Measurements from ENCODE around the gene TCF19.

- TF ChIP-seq, protein P1, sequence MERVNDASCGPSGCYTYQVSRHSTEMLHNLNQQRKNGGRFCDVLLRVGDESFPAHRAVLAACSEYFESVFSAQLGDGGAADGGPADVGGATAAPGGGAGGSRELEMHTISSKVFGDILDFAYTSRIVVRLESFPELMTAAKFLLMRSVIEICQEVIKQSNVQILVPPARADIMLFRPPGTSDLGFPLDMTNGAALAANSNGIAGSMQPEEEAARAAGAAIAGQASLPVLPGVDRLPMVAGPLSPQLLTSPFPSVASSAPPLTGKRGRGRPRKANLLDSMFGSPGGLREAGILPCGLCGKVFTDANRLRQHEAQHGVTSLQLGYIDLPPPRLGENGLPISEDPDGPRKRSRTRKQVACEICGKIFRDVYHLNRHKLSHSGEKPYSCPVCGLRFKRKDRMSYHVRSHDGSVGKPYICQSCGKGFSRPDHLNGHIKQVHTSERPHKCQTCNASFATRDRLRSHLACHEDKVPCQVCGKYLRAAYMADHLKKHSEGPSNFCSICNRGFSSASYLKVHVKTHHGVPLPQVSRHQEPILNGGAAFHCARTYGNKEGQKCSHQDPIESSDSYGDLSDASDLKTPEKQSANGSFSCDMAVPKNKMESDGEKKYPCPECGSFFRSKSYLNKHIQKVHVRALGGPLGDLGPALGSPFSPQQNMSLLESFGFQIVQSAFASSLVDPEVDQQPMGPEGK (CRISPR knock-in tag; IDR thresholded peaks at IDR 0.05; ENCODE audit: borderline replicate concordance): no peak
- TF ChIP-seq ZC3H10 (CRISPR knock-in tag; IDR thresholded peaks at IDR 0.05) (no peak), RARB (CRISPR knock-in tag; IDR thresholded peaks at IDR 0.05) (no peak), ZFP30 (CRISPR knock-in tag; IDR thresholded peaks at IDR 0.05) (no peak), ZFP3 (CRISPR knock-in tag; IDR thresholded peaks at IDR 0.05) (no peak)
These were observed 32.6 kb upstream of the TCF19 start for GRCh38 chr6:31125586-31126363.

All from SK-N-SH treated with all-trans-retinoic acid at 6 μM for 48 hours (cell line).